IMR-90 (cell line): Measurements from ENCODE around the gene DOCK1. TPM values are rescaled to one million over a fixed set of nuclear protein-coding genes. Genes with fewer than 3 reads are reported as not detected.

Source experiments
- ATAC-seq: fragments of 200-7000 bp; cut with Tn5 transposase; 2 replicates; pipeline ENCODE4 v1.9.1; 2020; ENCODE audit warnings: low read depth, mild to moderate bottlenecking, moderate library complexity
- BruUV-seq: library from RNA; stranded (reverse); fragments of 400-500 nt; replicated peaks from 2 replicates; lab custom pipeline; 2021; lab: Mats Ljungman, UMichigan
- CTCF ChIA-PET: fragments of 300-600 bp; formaldehyde crosslinking; extraction: SDS; loops from one replicate; lab custom pipeline; 2021; ENCODE audit warnings: antibody characterized with exemption; lab: Yijun Ruan, JAX
- POLR2A ChIA-PET: fragments of 300-600 bp; sonication (Branson Sonifier 250); formaldehyde crosslinking; loops from one replicate; lab custom pipeline; 2022; ENCODE audit warnings: antibody characterized with exemption; ENCODE audit not compliant: unreplicated experiment; lab: Charles Lee
- DNase-seq: peaks from one replicate; pipeline ENCODE4 v3.0.0; 2013
- H2AFZ ChIP-seq: replicated peaks from 2 replicates; pipeline ENCODE3; 2013; ENCODE audit warnings: low read length, mild to moderate bottlenecking; ENCODE audit not compliant: poor library complexity
- H2AK5ac ChIP-seq: 2 replicates; pipeline ENCODE4 v1.6.1; 2013; ENCODE audit warnings: low read depth, low read length, inconsistent platforms
- H2AK9ac ChIP-seq: replicated peaks from 2 replicates; pipeline ENCODE3; 2013; ENCODE audit warnings: mild to moderate bottlenecking, low read depth, low read length, moderate library complexity; ENCODE audit not compliant: poor library complexity
- H2BK120ac ChIP-seq: 2 replicates; pipeline ENCODE4 v1.6.1; 2013; ENCODE audit warnings: low read depth, low read length, inconsistent platforms
- H2BK15ac ChIP-seq: 3 replicates; pipeline ENCODE4 v1.6.1; 2013; ENCODE audit warnings: low read depth, low read length, inconsistent platforms
- H2BK20ac ChIP-seq: 2 replicates; pipeline ENCODE4 v1.6.1; 2013; ENCODE audit warnings: low read depth, mild to moderate bottlenecking, inconsistent platforms, low read length, moderate library complexity
- H2BK5ac ChIP-seq: 2 replicates; pipeline ENCODE4 v1.6.1; 2013; ENCODE audit warnings: mild to moderate bottlenecking, low read depth, low read length, inconsistent platforms; ENCODE audit not compliant: poor library complexity, severe bottlenecking
- H3K14ac ChIP-seq: replicated peaks from 2 replicates; pipeline ENCODE4 v1.6.1; 2013; ENCODE audit warnings: low read depth, low read length, inconsistent platforms
- H3K18ac ChIP-seq: 2 replicates; pipeline ENCODE4 v1.6.1; 2013; ENCODE audit warnings: low read depth, low read length, control low read depth
- H3K23ac ChIP-seq: 2 replicates; pipeline ENCODE4 v1.6.1; 2013; ENCODE audit warnings: low read depth, low read length, inconsistent platforms
- H3K27ac ChIP-seq: 2 replicates; pipeline ENCODE4 v1.5.1; 2013; ENCODE audit warnings: mild to moderate bottlenecking, control low read depth, low read length; ENCODE audit not compliant: insufficient read depth
- H3K27me3 ChIP-seq: 2 replicates; pipeline ENCODE4 v1.6.1; 2013; ENCODE audit warnings: low read length; ENCODE audit not compliant: control insufficient read depth, insufficient read depth
- H3K36me3 ChIP-seq: 2 replicates; pipeline ENCODE4 v1.6.1; 2013; ENCODE audit warnings: low read length, mixed read lengths; ENCODE audit not compliant: control insufficient read depth, insufficient read depth
- H3K4ac ChIP-seq: 2 replicates; pipeline ENCODE4 v1.6.1; 2013; ENCODE audit warnings: low read depth, low read length, inconsistent platforms
- H3K4me1 ChIP-seq: 2 replicates; pipeline ENCODE4 v1.6.1; 2013; ENCODE audit warnings: low read length, mixed read lengths; ENCODE audit not compliant: control insufficient read depth, insufficient read depth
- H3K4me2 ChIP-seq: 2 replicates; pipeline ENCODE4 v1.6.1; 2013; ENCODE audit warnings: low read depth, mild to moderate bottlenecking, control low read depth, low read length, moderate library complexity
- H3K4me3 ChIP-seq: 2 replicates; pipeline ENCODE4 v1.5.1; 2013; ENCODE audit warnings: low read depth, mild to moderate bottlenecking, control low read depth, low read length, moderate library complexity; ENCODE audit not compliant: insufficient read depth
- H3K56ac ChIP-seq: 2 replicates; pipeline ENCODE4 v1.6.1; 2013; ENCODE audit warnings: low read length, inconsistent platforms; ENCODE audit not compliant: insufficient read depth; ENCODE audit errors: extremely low read depth
- H3K79me1 ChIP-seq, 2 experiments: 2 replicates each; pipeline ENCODE4 v1.6.1; 2013; ENCODE audit warnings: low read length in 2 of 2, inconsistent platforms in 1 of 2, low read depth in 1 of 2
- H3K9ac ChIP-seq: 2 replicates; pipeline ENCODE4 v1.6.1; 2013; ENCODE audit warnings: low read depth, low read length, control low read depth
- H3K9me1 ChIP-seq: 2 replicates; pipeline ENCODE4 v1.6.1; 2013; ENCODE audit warnings: low read length, inconsistent platforms; ENCODE audit not compliant: insufficient read depth
- H3K9me3 ChIP-seq: 2 replicates; pipeline ENCODE4 v1.6.1; 2013; ENCODE audit warnings: low read length; ENCODE audit not compliant: control insufficient read depth, insufficient read depth
- H4K20me1 ChIP-seq: 2 replicates; pipeline ENCODE4 v1.6.1; 2013; ENCODE audit warnings: low read length, inconsistent platforms; ENCODE audit not compliant: insufficient read depth
- H4K5ac ChIP-seq: 2 replicates; pipeline ENCODE4 v1.6.1; 2013; ENCODE audit warnings: mild to moderate bottlenecking, low read depth, low read length, control low read depth
- H4K8ac ChIP-seq, 2 experiments: 2 replicates each; pipeline ENCODE4 v1.6.1; 2013; ENCODE audit warnings: low read depth in 2 of 2, low read length in 2 of 2, control low read depth in 1 of 2, inconsistent platforms in 1 of 2
- H4K91ac ChIP-seq: 2 replicates; pipeline ENCODE4 v1.6.1; 2013; ENCODE audit warnings: low read depth, low read length, inconsistent platforms; ENCODE audit not compliant: insufficient read depth
- BHLHE40 ChIP-seq: fragments of 150-350 bp; IDR thresholded peaks from 2 replicates; pipeline ENCODE4 v1.6.1; 2016; ENCODE audit warnings: mild to moderate bottlenecking, low read depth, low read length
- CEBPB ChIP-seq: IDR thresholded peaks from 2 replicates; pipeline ENCODE4 v1.6.1; 2012; ENCODE audit warnings: low read depth, low read length, improper control_type of control experiment
- CTCF ChIP-seq: conservative IDR thresholded peaks from 2 replicates; pipeline ENCODE4 v1.5.1; 2012; ENCODE audit warnings: mild to moderate bottlenecking, low read depth, low read length, improper control_type of control experiment
- ELK1 ChIP-seq: fragments of 150-350 bp; IDR thresholded peaks from 2 replicates; pipeline ENCODE4 v1.6.1; 2016; ENCODE audit warnings: low read depth, mild to moderate bottlenecking, low read length, moderate library complexity, borderline replicate concordance
- FOS ChIP-seq: fragments of 150-350 bp; IDR thresholded peaks from 2 replicates; pipeline ENCODE4 v1.6.1; 2016; ENCODE audit warnings: low read depth, low read length
- MAFK ChIP-seq: IDR thresholded peaks from 2 replicates; pipeline ENCODE4 v1.6.1; 2012; ENCODE audit warnings: low read depth, low read length, improper control_type of control experiment
- MAZ ChIP-seq: IDR thresholded peaks from 2 replicates; pipeline ENCODE4 v1.6.1; 2012; ENCODE audit warnings: low read depth, mild to moderate bottlenecking, low read length, improper control_type of control experiment, moderate library complexity, borderline replicate concordance
- MXI1 ChIP-seq: IDR thresholded peaks from 2 replicates; pipeline ENCODE4 v1.6.1; 2012; ENCODE audit warnings: low read depth, mild to moderate bottlenecking, low read length, moderate library complexity, borderline replicate concordance
- POLR2A ChIP-seq: IDR thresholded peaks from 2 replicates; pipeline ENCODE4 v1.6.1; 2012; ENCODE audit warnings: mild to moderate bottlenecking, low read depth, low read length
- RAD21 ChIP-seq: IDR thresholded peaks from 2 replicates; pipeline ENCODE4 v1.6.1; 2012; ENCODE audit warnings: low read length, improper control_type of control experiment
- RFX5 ChIP-seq: IDR thresholded peaks from 2 replicates; pipeline ENCODE4 v1.8.0; 2012; ENCODE audit warnings: low read depth, mild to moderate bottlenecking, low read length, moderate library complexity
- SMC3 ChIP-seq: fragments of 150-350 bp; IDR thresholded peaks from 2 replicates; pipeline ENCODE4 v1.6.1; 2016; ENCODE audit warnings: low read depth, mild to moderate bottlenecking, antibody characterized with exemption, low read length, moderate library complexity
- USF2 ChIP-seq: fragments of 150-350 bp; IDR thresholded peaks from 2 replicates; pipeline ENCODE4 v1.6.1; 2017; ENCODE audit warnings: mild to moderate bottlenecking, antibody characterized with exemption, low read length, low read depth
- WGBS, 2 experiments: methylation state at CpG; one replicate each; pipeline versions ENCODE4 v1.1.5 to v1.1.7; 2013; ENCODE audit warnings: missing lambda C conversion rate in 2 of 2; ENCODE audit not compliant: insufficient read length in 1 of 2; ENCODE audit errors: extremely low coverage in 2 of 2; 5-methylcytosine and 5-hydroxymethylcytosine counted together
- dilution Hi-C: fragments of 300-500 bp; cut with HindIII; formaldehyde crosslinking; loops from one replicate; pipeline ENCODE4 v1.14.3; 2018; ENCODE audit warnings: low sequenced_read_pairs; ENCODE audit not compliant: unreplicated experiment
- in situ Hi-C: fragments of 300-500 bp; cut with MboI; formaldehyde crosslinking; loops from 3 replicates; pipeline ENCODE4 v1.14.3; 2019; ENCODE audit warnings: low sequenced_read_pairs, inconsistent platforms, mixed read lengths
- intact Hi-C: fragments of 100-400 bp; cut with micrococcal nuclease; formaldehyde crosslinking; loops from 2 replicates; pipeline ENCODE4 v1.10.0; 2022
- polyA plus RNA-seq, 3 experiments: library from polyadenylated mRNA; depleted of rRNA; stranded (reverse); fragments of >200 nt; gene quantifications; 2 replicates each; pipeline ENCODE4 v1.2.3, GENCODE V29; 2012; ENCODE audit warnings: low replicate concordance in 1 of 3
- total RNA-seq: library from RNA; depleted of rRNA; stranded (reverse); fragments of >200 nt; gene quantifications from 2 replicates; pipeline ENCODE4 v1.2.3, GENCODE V29; 2012

Gene DOCK1
- total and polyA plus RNA-seq, 2 of the 4 experiments (the other 2 are of a cell fraction): 28.2 to 71.0 TPM

GRCh38 chr10:127148066-127148932 is 243.1 kb downstream of the DOCK1 start:
- intact Hi-C loops (loop anchor here (5.0 kb wide), 1 partner anchor 241 kb away; the partner anchor contains the start of gene DOCK1), dilution Hi-C loops (no loop called here), in situ Hi-C loops (no loop called here)
- peak overlapping the region; percentile 77 for H2AFZ ChIP-seq
- H3K4me3 ChIP-seq: peak overlapping the region; percentile 14; the same call in 1 of the 2 replicates
- H2AK5ac ChIP-seq: peak overlapping the region; percentile 97
- H3K9me3 ChIP-seq: no peaks in the 10 kb centered on the region
- peak overlapping the region; percentile 94 for H3K4ac ChIP-seq
- H3K23ac ChIP-seq: peak overlapping the region; percentile 91
- peak overlapping the region; percentile 80 for H3K14ac ChIP-seq
- no TSS peak for BruUV-seq
- peak overlapping the region; percentile 90 for H4K5ac ChIP-seq
- peak overlapping the region; percentile 76 for H3K4me2 ChIP-seq
- H3K9me1 ChIP-seq: peaks cover 38% of the 10 kb centered on the region
- DNase-seq: peak; percentile 91
- H2BK20ac ChIP-seq: peak overlapping the region; percentile 93
- H3K27ac ChIP-seq: peak overlapping the region; percentile 89
- peak; percentile 21 for ATAC-seq
- CTCF ChIA-PET: no interaction called here
- H3K56ac ChIP-seq: peak overlapping the region; percentile 73
- peak overlapping the region; percentile 33 to 86; a peak in 3 of 4 replicates for H4K8ac ChIP-seq
- H4K20me1 ChIP-seq: peaks cover 7% of the 10 kb centered on the region
- H3K79me1 ChIP-seq: peaks cover 6 to 60% of the 10 kb centered on the region in 2 experiments; a peak in 3 of 4 replicates
- H3K18ac ChIP-seq: peak overlapping the region; percentile 86
- peak overlapping the region; percentile 93 for H2BK120ac ChIP-seq
- POLR2A ChIA-PET: no interaction called here
- peak overlapping the region; percentile 56; the same call in 1 of the 3 replicates for H2BK15ac ChIP-seq
- peak overlapping the region; percentile 42 for H2AK9ac ChIP-seq
- peak overlapping the region; percentile 82 for H4K91ac ChIP-seq
- H3K36me3 ChIP-seq: peaks cover 3% of the 10 kb centered on the region; the same call in 1 of the 2 replicates
- H3K4me1 ChIP-seq: peaks cover 33% of the 10 kb centered on the region
- H3K27me3 ChIP-seq: no peaks in the 10 kb centered on the region
- WGBS, 2 experiments: no CpG with 5 or more reads among the region's 15 CpGs
- H3K9ac ChIP-seq: peak overlapping the region; percentile 28; the same call in 1 of the 2 replicates
- H2BK5ac ChIP-seq: peak overlapping the region; percentile 95
- TF ChIP-seq BHLHE40 (no peak), SMC3 (no peak), MAZ (no peak), POLR2A (no peak), ELK1 (no peak), CEBPB (no peak), USF2 (no peak), RFX5 (no peak), FOS (peak; percentile 96), MAFK (peak; percentile 42; the same call in 1 of the 2 replicates), CTCF (no peak), MXI1 (no peak), RAD21 (no peak)
